ENCODE results near the gene PPM1J.

Gene PPM1J

DNA sequence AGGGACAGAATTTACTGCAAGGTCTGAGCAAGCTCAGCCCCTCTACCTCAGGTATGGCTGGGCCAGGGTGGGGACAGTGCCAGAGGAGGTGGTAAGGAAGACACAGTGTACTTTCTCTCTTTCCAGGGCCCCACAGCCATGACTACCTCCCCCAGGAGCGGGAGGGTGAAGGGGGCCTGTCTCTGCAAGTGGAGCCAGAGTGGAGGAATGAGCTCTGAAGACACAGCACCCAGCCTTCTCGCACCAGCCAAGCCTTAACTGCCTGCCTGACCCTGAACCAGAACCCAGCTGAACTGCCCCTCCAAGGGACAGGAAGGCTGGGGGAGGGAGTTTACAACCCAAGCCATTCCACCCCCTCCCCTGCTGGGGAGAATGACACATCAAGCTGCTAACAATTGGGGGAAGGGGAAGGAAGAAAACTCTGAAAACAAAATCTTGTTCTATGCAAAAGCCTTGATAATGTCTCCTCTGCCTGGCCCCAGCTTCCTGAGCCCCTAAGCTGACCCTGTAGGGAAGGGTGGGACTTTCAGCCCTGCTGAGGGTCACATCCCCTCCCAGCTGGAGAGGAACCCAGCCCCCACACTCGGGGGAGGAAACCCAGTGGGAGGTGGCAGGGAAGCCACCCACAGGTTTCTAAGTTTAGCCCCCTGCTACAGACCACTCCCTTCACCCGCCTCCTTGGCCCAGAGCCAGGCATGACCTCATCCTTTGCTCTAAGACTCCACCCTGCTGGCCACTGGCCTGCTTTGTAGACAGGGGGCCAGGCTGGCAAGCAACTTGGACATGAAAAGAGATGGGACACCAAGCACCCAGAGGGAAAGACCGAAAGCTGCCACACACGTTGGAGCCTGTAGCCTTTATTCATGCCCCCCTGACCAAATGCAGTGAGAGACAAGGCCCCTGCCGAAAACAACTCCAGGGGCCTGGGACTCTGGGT is 14.6 kb downstream of the PPM1J start:
- Histone ChIP-seq H3K4me3 (ENCODE audit: insufficient read depth, low read length, poor library complexity, severe bottlenecking) (no peak overlapping the region), H3K9me3 (ENCODE audit: insufficient read depth, low read length) (no peaks in the 10 kb centered on the region), H4K20me1 (ENCODE audit: low read depth, low read length) (no peaks in the 10 kb centered on the region), H3K36me3 (ENCODE audit: low read length) (no peaks in the 10 kb centered on the region), H3K27me3 (ENCODE audit: low read length) (no peaks in the 10 kb centered on the region), H3K9me2 (replicated peaks; ENCODE audit: insufficient read depth, low read length) (no peaks in the 10 kb centered on the region), H2AFZ (ENCODE audit: low read depth, low read length, severe bottlenecking) (no peak overlapping the region), H3K9ac (ENCODE audit: low read length) (no peak overlapping the region), H3F3A (ENCODE audit: insufficient read depth) (no peaks in the 10 kb centered on the region), H3K27ac (ENCODE audit: low read depth, low read length) (no peak overlapping the region), H3K79me2 (ENCODE audit: insufficient read depth, low read length) (no peaks in the 10 kb centered on the region), H3K4me2 (ENCODE audit: low read depth, low read length, poor library complexity, severe bottlenecking) (no peak overlapping the region)
- TF ChIP-seq EZH2phosphoT487 (conservative IDR thresholded peaks at IDR 0.05; ENCODE audit: low read length) = no peak
- TF ChIP-seq, protein P1, sequence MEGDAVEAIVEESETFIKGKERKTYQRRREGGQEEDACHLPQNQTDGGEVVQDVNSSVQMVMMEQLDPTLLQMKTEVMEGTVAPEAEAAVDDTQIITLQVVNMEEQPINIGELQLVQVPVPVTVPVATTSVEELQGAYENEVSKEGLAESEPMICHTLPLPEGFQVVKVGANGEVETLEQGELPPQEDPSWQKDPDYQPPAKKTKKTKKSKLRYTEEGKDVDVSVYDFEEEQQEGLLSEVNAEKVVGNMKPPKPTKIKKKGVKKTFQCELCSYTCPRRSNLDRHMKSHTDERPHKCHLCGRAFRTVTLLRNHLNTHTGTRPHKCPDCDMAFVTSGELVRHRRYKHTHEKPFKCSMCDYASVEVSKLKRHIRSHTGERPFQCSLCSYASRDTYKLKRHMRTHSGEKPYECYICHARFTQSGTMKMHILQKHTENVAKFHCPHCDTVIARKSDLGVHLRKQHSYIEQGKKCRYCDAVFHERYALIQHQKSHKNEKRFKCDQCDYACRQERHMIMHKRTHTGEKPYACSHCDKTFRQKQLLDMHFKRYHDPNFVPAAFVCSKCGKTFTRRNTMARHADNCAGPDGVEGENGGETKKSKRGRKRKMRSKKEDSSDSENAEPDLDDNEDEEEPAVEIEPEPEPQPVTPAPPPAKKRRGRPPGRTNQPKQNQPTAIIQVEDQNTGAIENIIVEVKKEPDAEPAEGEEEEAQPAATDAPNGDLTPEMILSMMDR (IDR thresholded peaks at IDR 0.05; ENCODE audit: insufficient read depth, low read length, poor library complexity, severe bottlenecking) = no peak

DNA sequence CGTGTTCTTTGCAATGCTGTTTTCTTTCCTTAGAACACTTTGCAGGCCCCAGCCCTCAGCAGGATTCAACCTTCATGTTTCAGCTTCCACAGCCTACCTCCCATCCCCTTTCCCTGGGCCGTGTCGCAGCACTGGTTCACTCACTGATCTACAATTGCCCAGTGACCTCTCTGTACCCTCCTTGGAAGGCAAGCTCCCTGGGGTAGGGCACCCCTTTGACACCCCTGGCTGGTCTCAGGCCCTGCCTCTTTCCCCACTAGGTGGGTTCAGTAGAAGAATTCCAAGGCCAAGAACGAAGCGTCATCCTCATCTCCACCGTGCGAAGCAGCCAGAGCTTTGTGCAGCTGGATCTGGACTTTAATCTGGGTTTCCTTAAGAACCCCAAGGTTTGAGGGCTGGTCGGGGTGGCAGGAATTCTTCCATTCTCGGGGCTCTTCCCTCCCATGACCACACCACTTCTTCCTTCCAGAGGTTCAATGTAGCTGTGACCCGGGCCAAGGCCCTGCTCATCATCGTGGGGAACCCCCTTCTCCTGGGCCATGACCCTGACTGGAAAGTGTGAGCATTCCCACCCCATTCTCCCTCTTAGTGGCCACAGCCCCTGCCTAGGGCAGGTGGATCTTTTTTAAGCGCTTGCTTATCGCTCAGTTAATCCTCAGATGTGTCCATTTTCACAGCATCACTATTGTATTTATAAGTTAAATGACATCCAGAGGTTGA is 15.5 kb downstream of the PPM1J start:
- Histone ChIP-seq H3K27ac (ENCODE audit: low read depth, low read length) (no peak overlapping the region), H3K4me2 (ENCODE audit: low read depth, low read length, poor library complexity, severe bottlenecking) (no peak overlapping the region), H2AFZ (ENCODE audit: low read depth, low read length, severe bottlenecking) (no peak overlapping the region), H3F3A (ENCODE audit: insufficient read depth) (no peaks in the 10 kb centered on the region), H3K9me3 (ENCODE audit: insufficient read depth, low read length) (no peaks in the 10 kb centered on the region), H4K20me1 (ENCODE audit: low read depth, low read length) (no peaks in the 10 kb centered on the region), H3K9ac (ENCODE audit: low read length) (no peak overlapping the region), H3K79me2 (ENCODE audit: insufficient read depth, low read length) (no peaks in the 10 kb centered on the region), H3K36me3 (ENCODE audit: low read length) (no peaks in the 10 kb centered on the region), H3K27me3 (ENCODE audit: low read length) (no peaks in the 10 kb centered on the region), H3K4me3 (ENCODE audit: insufficient read depth, low read length, poor library complexity, severe bottlenecking) (no peak overlapping the region), H3K9me2 (replicated peaks; ENCODE audit: insufficient read depth, low read length) (no peaks in the 10 kb centered on the region)
- TF ChIP-seq EZH2phosphoT487 (conservative IDR thresholded peaks at IDR 0.05; ENCODE audit: low read length) = no peak
- TF ChIP-seq, protein P1 (IDR thresholded peaks at IDR 0.05; ENCODE audit: insufficient read depth, low read length, poor library complexity, severe bottlenecking) = no peak

DNA sequence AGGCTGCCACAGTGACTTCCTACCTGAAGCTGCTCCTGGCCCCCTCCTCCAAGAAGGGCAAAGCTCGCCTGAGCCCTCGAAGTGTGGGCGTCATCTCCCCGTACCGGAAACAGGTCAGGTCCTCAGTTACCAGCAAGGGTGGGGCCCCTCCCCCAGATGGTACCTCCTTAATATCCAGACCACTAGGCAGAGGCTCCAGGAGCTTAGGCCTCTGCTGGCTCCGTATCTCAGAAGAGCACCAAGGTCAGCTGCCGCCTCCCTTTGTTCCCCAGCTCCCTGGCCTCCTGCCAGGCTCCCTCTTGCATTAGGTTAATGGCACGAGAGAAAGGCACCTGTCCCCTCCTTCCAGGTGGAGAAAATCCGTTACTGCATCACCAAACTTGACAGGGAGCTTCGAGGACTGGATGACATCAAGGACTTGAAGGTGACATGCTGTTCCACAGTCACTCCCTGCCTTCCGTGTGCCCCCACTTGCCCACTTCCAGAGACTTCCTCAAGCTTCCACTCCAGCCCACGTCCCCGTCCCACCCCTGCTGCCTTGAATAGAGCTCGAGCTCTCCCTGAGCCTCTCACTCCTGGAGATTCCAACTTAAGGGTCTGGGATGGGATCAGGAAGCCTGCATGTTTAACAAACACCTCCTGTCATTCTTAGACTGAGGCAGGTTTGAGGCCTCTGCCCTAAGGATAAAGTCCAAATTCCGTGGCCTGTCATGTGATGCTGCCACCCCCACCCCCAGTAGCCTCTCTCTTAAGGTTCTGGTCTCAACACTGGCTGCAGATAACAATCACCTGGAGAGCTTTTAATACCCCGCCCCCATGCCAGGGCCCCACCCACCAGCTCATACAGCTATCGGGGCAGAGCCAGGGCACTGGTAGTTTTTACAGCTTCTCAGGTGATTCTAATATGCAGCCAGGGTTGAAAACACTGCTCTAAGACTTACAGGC is 16.5 kb downstream of the PPM1J start:
- Histone ChIP-seq H3K4me2 (ENCODE audit: low read depth, low read length, poor library complexity, severe bottlenecking) (no peak overlapping the region), H3K27me3 (ENCODE audit: low read length) (no peaks in the 10 kb centered on the region), H4K20me1 (ENCODE audit: low read depth, low read length) (no peaks in the 10 kb centered on the region), H3K9me3 (ENCODE audit: insufficient read depth, low read length) (no peaks in the 10 kb centered on the region), H3K4me3 (ENCODE audit: insufficient read depth, low read length, poor library complexity, severe bottlenecking) (no peak overlapping the region), H3K27ac (ENCODE audit: low read depth, low read length) (no peak overlapping the region), H3K79me2 (ENCODE audit: insufficient read depth, low read length) (no peaks in the 10 kb centered on the region), H3K9me2 (replicated peaks; ENCODE audit: insufficient read depth, low read length) (no peaks in the 10 kb centered on the region), H3K36me3 (ENCODE audit: low read length) (no peaks in the 10 kb centered on the region), H3F3A (ENCODE audit: insufficient read depth) (no peaks in the 10 kb centered on the region), H3K9ac (ENCODE audit: low read length) (no peak overlapping the region), H2AFZ (ENCODE audit: low read depth, low read length, severe bottlenecking) (no peak overlapping the region)
- no peak for TF ChIP-seq EZH2phosphoT487 (conservative IDR thresholded peaks at IDR 0.05; ENCODE audit: low read length)
- TF ChIP-seq, protein P1 (IDR thresholded peaks at IDR 0.05; ENCODE audit: insufficient read depth, low read length, poor library complexity, severe bottlenecking) = no peak
